Psoas muscle (tissue), 8 donors: Measurements from ENCODE around the gene GRAP2. TPM values are rescaled to one million over a fixed set of nuclear protein-coding genes. Genes with fewer than 3 reads are reported as not detected.
"Not testable (repeated sequence)": the region's sequence is repeated elsewhere in the genome, so short reads cannot be mapped to it uniquely, and the experiment has no call there.

ENCODE experiments used
- ATAC-seq, 4 donors: fragments of 200-7000 bp; cut with Tn5 transposase; one replicate each; pipeline ENCODE4 v1.9.1; 2020; ENCODE audit warnings: moderate library complexity in 3 of 4, mild to moderate bottlenecking in 2 of 4
- DNase-seq, 2 donors: peaks; one replicate each; pipeline ENCODE4 v3.0.0-alpha.2; 2020
- H3K27ac ChIP-seq: fragments of 200-600 bp; one replicate; pipeline ENCODE4 v1.8.0; 2022
- H3K27me3 ChIP-seq, 3 donors: fragments of 200-600 bp in 1 of 3; one replicate each; pipeline versions ENCODE4 v1.6.1 to v1.8.0; 2013 to 2022; ENCODE audit warnings: low read length in 2 of 3, mild to moderate bottlenecking in 2 of 3, moderate library complexity in 1 of 3; ENCODE audit not compliant: insufficient read depth in 3 of 3
- H3K36me3 ChIP-seq, 2 donors: fragments of 200-600 bp in 1 of 2; one replicate each; pipeline versions ENCODE4 v1.6.1 to v1.8.0; 2013 to 2022; ENCODE audit warnings: low read depth in 1 of 2, mild to moderate bottlenecking in 1 of 2, moderate library complexity in 1 of 2; ENCODE audit not compliant: insufficient read depth in 1 of 2
- H3K4me1 ChIP-seq: fragments of 200-600 bp; one replicate; pipeline ENCODE4 v1.8.0; 2022
- H3K4me3 ChIP-seq: fragments of 200-600 bp; one replicate; pipeline ENCODE4 v1.8.0; 2022; ENCODE audit warnings: mild to moderate bottlenecking
- H3K9me3 ChIP-seq: fragments of 200-600 bp; one replicate; pipeline ENCODE4 v1.8.0; 2022
- WGBS, 3 donors: extraction: QIAGEN DNeasy Blood & Tissue Kit; methylation state at CpG; one replicate each; pipeline versions ENCODE4 v1.1.6 to v1.1.7; 2013; 5-methylcytosine and 5-hydroxymethylcytosine counted together
- intact Hi-C, 2 donors: fragments of 100-400 bp; cut with DNase I; formaldehyde crosslinking; loops; one replicate each; pipeline versions ENCODE4 v1.11.0 to v1.14.2; 2022
- polyA plus RNA-seq, 3 donors: library from polyadenylated mRNA; stranded (reverse); fragments of 200-250 nt; gene quantifications; one replicate each; pipeline ENCODE4 v1.2.3, GENCODE V29; 2013
- total RNA-seq, 4 donors: library from RNA; stranded (reverse); fragmentation: NEBNext Ultra II Directional in 2 of 4; extraction: Animal tissue kit (Norgen Biotek cat#: 25700) in 2 of 4; gene quantifications; one replicate each; pipeline versions ENCODE4 v1.2.1 to v1.2.4, GENCODE V29; 2021 to 2023
- TF ChIP-seq, protein P1 (sequence below): fragments of 200-600 bp; IDR thresholded peaks from one replicate; pipeline ENCODE4 v1.8.0; 2022; ENCODE audit warnings: antibody characterized with exemption
- donor health status: healthy with polysubstance abuse.
- donor health status: DM: no; HTN: no; CAD: no; lungs with moderate emphysema.
- donor health status: Bipolar disorder and iron deficiency.
- donor health status: healthy.
- donor health status: DM: yes; HTN: yes; CAD: no.
- donor health status: DM: no; HTN: no; CAD: no.
- donor health status: DM: no; HTN: no; CAD: no.
- donor health status: DM: yes; HTN: yes; CAD: no.

GRAP2 gene
- total and polyA plus RNA-seq, 7 donors: 0.18 to 0.88 (median 0.33) TPM

DNA sequence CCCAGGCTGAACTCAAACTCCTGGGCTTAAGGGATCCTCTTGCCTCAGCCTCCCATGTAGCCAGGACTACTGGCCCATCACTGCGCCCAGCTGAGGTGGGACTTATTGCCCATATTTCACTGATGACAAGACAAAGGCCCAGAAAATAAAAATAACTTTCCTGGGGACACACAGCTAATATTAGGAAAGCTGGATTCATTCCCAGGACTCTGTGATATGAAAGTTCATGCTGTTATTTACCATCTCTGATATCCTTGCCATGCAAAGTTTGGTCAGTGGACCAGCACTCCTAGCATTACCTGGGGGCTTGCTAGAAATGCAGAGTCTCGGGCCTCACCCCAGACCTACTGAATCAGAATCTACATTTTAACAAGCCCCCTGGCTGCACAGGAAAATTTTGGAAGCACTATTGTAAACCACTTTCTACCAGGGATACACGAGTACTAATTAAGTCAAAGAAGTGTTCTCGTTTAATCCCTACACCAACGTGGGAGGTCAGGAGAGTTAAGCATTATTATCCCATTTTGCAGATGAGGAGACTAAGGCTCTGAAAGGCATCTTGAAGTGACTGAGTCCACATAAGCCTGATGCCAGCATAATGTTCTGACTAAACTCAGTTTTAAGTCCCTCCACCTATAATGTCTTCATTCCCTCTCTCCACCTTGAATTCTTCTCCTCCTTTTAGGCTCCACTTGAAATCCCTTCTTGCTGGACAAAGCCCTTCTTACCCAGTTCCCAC is 91.4 kb downstream of the GRAP2 start:
- no peak for ATAC-seq
- H3K27ac ChIP-seq: no peak overlapping the region

DNA sequence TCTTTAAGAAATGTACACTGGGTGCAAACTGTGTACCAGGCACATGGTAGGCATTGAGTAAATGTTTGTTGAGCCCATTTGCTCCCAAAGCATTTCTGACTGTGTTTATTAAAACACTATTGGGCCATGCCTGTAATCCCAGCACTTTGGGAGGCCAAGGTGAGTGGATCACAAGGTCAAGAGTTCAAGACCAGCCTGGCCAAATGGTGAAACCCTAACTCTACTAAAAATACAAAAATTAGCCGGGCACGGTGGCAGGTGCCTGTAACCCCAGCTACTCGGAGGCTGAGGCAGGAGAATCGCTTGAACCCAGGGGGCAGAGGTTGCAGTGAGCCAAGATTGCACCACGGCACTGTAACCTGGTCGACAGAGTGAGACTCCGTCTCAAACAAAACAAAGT is 92.0 kb downstream of the GRAP2 start:
- WGBS, 3 donors: 84 to 93% (median 86%) methylated on average over 7 of the region's 7 CpGs
- H3K9me3 ChIP-seq, H3K36me3 ChIP-seq, H3K4me1 ChIP-seq, DNase-seq, H3K27ac ChIP-seq, intact Hi-C loops, ATAC-seq, H3K4me3 ChIP-seq: not testable (repeated sequence)
- H3K27me3 ChIP-seq: peaks cover 0 to 50% (median 6%) of the 10 kb centered on the region in 3 donors

More for the DNA sequence above, 91.4 kb downstream of the GRAP2 start:
- Histone ChIP-seq H3K9me3 (no peaks in the 10 kb centered on the region), H3K36me3 (no peaks in the 10 kb centered on the region), H3K27me3 (peaks cover 0 to 44% (median 6%) of the 10 kb centered on the region in 3 donors), H3K4me1 (no peaks in the 10 kb centered on the region), H3K4me3 (no peak overlapping the region)
- TF ChIP-seq, protein P1, sequence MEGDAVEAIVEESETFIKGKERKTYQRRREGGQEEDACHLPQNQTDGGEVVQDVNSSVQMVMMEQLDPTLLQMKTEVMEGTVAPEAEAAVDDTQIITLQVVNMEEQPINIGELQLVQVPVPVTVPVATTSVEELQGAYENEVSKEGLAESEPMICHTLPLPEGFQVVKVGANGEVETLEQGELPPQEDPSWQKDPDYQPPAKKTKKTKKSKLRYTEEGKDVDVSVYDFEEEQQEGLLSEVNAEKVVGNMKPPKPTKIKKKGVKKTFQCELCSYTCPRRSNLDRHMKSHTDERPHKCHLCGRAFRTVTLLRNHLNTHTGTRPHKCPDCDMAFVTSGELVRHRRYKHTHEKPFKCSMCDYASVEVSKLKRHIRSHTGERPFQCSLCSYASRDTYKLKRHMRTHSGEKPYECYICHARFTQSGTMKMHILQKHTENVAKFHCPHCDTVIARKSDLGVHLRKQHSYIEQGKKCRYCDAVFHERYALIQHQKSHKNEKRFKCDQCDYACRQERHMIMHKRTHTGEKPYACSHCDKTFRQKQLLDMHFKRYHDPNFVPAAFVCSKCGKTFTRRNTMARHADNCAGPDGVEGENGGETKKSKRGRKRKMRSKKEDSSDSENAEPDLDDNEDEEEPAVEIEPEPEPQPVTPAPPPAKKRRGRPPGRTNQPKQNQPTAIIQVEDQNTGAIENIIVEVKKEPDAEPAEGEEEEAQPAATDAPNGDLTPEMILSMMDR: no peak
- 84 to 91% (median 87%) methylated on average over 5 of the region's 5 CpGs for WGBS, 3 donors
- intact Hi-C loops: no loop called here
- DNase-seq: no peak

DNA sequence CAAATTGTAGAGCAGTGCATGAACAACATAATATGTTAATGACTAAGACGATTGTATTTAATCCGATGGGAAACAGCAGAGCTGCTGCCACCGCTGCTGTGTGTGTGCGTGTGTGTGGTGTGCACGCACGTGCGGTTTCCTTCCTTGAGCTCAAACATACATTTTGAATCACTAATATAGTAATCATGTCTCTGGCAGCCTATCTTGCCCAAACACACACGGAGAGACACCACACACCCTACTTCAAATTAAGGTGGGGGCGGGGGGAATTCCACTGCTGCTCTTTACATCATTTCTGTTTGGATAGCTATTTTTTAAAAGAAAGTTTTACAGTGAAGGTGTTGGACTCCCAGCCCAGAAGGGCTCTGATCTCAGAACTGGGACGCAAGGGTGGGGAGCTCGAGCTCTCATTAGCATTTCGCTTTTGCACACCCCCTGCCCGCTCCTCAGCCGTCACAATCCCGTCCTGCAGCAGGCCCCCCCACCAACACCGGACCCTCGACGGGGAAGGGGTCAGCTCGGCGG is 93.2 kb downstream of the GRAP2 start:
- intact Hi-C loops: no loop called here
- TF ChIP-seq, protein P1: no peak
- peaks cover 0 to 50% (median 6%) of the 10 kb centered on the region in 3 donors for H3K27me3 ChIP-seq
- H3K36me3 ChIP-seq: no peaks in the 10 kb centered on the region
- H3K4me3 ChIP-seq: no peak overlapping the region
- 46 to 55% (median 46%) methylated on average over 20 of the region's 20 CpGs for WGBS, 3 donors
- ATAC-seq: no peak
- H3K4me1 ChIP-seq: no peaks in the 10 kb centered on the region
- H3K9me3 ChIP-seq: no peaks in the 10 kb centered on the region
- no peak for DNase-seq
- no peak overlapping the region for H3K27ac ChIP-seq

DNA sequence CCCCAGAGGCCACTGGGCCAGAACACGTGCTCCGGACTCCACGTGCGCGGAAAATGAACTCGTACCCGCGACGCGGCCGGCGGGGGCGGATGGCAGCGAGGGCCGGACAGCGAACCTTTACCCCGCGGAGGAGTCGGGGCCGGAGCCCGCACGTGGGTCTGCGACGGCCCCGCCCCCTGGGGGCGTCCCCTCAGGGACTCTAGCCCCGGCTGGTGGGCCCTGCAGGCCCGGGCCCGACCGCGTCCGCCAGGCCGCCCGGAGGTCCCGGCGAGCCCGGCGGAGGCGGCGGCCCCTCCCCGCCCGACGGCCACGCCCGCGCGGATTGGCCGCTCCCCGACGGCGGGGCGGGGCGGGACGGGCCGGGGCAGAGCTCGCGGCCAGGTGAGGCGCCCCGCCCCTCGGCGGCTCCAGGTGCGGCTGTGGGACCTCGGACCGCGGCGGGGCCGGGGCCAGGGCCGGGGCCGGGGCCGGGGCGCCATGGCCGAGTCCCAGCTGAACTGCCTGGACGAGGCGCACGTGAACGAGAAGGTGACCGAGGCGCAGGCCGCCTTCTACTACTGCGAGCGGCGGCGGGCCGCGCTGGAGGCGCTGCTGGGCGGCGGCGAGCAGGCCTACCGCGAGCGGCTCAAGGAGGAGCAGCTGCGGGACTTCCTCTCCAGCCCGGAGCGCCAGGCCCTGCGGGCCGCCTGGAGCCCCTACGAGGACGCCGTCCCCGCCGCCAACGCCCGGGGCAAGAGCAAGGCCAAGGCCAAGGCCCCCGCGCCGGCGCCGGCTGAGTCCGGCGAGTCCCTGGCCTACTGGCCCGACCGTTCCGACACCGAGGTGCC is 93.9 kb downstream of the GRAP2 start, which contains the start of gene FAM83F:
Gene FAM83F, plus strand, starts transcription at position 389 of the 827 bp plus-strand sequence. Its CDS starts 89 bp downstream, at position 478.
- H3K27me3 ChIP-seq: peaks cover 0 to 49% (median 6%) of the 10 kb centered on the region in 3 donors
- H3K4me1 ChIP-seq: no peaks in the 10 kb centered on the region
- WGBS, 3 donors: 11% methylated on average over 65 to 115 of the region's 115 CpGs
- intact Hi-C loops: no loop called here
- H3K27ac ChIP-seq: no peak within 1 kb of the TSS
- TF ChIP-seq, protein P1: no peak
- no peaks in the 10 kb centered on the region for H3K9me3 ChIP-seq
- DNase-seq: no peak
- H3K36me3 ChIP-seq: no peaks in the 10 kb centered on the region
- ATAC-seq: no peak
- peak within 1 kb of the TSS; percentile 38 for H3K4me3 ChIP-seq
